ENCODE data around the gene LENEP. TPM values are rescaled to one million over a fixed set of nuclear protein-coding genes. Genes with fewer than 3 reads are reported as not detected.

LENEP gene
- total RNA-seq, 1 donor from 2014 or later: not detected

DNA sequence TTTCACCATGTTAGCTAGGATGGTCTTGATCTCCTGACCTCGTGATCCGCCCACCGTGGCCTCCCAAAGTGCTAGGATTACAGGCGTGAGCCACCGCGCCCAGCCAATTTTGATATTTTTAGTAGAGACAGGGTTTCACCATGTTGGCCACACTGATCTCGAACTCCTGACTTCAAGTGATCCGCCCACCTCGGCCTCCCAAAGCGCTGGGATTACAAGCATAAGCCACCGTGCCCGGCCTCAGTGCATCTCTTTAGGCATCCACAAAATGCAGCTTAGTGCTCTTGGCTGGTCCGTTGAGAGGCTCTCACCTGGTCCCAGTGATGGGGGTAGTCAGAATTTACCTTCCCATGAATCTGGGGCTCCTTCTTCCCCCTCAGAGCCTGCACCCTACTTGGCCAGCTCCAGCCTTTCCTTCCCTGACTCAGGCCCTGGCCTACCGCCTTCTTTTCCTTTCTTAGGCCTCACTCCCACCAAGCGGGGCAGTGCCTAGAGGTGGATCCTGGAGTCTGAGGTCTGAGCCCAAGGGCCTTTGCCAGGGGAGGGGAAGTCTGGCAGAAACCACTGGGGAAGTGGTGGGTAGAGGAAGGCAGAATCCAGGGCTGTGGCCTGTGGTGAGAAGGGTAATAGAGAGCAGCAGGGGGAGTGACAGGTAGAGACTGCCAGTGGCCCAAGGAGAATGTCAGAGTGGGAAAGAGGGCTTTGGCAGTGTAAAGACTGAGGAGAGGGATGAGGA, 3.7 kb downstream of the LENEP start:
- H3K4me1 ChIP-seq: peaks cover 25% of the 10 kb centered on the region
- H3K27me3 ChIP-seq: no peaks in the 10 kb centered on the region
- intact Hi-C loops (cut with DNase I): no loop called here
- TF ChIP-seq POLR2A (IDR thresholded peaks at IDR 0.05) (no peak), POLR2AphosphoS5 (IDR thresholded peaks at IDR 0.05; ENCODE audit: insufficient read depth in 1 of 2, low read depth in 1 of 2) (no peak)
- TF ChIP-seq, protein P1, sequence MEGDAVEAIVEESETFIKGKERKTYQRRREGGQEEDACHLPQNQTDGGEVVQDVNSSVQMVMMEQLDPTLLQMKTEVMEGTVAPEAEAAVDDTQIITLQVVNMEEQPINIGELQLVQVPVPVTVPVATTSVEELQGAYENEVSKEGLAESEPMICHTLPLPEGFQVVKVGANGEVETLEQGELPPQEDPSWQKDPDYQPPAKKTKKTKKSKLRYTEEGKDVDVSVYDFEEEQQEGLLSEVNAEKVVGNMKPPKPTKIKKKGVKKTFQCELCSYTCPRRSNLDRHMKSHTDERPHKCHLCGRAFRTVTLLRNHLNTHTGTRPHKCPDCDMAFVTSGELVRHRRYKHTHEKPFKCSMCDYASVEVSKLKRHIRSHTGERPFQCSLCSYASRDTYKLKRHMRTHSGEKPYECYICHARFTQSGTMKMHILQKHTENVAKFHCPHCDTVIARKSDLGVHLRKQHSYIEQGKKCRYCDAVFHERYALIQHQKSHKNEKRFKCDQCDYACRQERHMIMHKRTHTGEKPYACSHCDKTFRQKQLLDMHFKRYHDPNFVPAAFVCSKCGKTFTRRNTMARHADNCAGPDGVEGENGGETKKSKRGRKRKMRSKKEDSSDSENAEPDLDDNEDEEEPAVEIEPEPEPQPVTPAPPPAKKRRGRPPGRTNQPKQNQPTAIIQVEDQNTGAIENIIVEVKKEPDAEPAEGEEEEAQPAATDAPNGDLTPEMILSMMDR (IDR thresholded peaks at IDR 0.05): no peak
- H3K27ac ChIP-seq: no peak overlapping the region
- DNase-seq (ENCODE audit: extremely low spot score in 2 of 2): no peak
- H3K9me3 ChIP-seq: no peaks in the 10 kb centered on the region
- H3K36me3 ChIP-seq: no peaks in the 10 kb centered on the region
- no peak overlapping the region for H3K4me3 ChIP-seq

DNA sequence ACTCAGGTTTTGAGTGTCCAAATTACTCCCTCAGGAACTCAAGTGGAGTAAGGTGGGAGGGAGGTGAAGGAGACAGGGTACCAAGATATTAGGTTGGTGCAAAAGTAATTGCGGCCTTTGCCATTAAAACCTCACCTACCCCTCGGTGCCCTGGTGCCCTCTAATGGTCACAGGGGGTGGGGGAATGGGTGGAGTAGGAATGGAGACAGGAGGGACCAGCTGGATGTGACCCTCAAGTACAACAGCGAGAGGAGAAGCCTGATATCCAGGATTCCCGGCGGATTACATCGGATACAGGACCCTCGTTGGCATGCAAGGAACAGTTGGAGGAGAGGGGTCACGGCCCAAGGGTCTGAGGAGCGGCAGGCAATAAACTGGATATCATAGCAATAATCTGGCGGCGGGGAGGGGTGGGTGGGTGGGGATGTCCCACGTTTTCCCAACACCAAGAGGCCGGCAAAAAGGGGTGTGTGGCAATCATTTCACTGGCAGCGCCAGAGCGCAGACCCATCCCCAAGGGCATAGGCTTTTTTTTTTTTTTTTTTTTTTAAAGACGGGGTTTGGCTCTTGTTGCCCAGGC, 4.9 kb downstream of the LENEP start:
- no peak for DNase-seq (ENCODE audit: extremely low spot score in 2 of 2)
- Histone ChIP-seq H3K4me3 (no peak overlapping the region), H3K36me3 (no peaks in the 10 kb centered on the region), H3K9me3 (no peaks in the 10 kb centered on the region), H3K4me1 (peaks cover 25% of the 10 kb centered on the region), H3K27me3 (no peaks in the 10 kb centered on the region), H3K27ac (peak overlapping the region; percentile 99)
- TF ChIP-seq POLR2AphosphoS5 (IDR thresholded peaks at IDR 0.05; ENCODE audit: insufficient read depth in 1 of 2, low read depth in 1 of 2) (no peak), POLR2A (IDR thresholded peaks at IDR 0.05) (no peak)
- TF ChIP-seq, protein P1 (IDR thresholded peaks at IDR 0.05): no peak
- intact Hi-C loops (cut with DNase I): no loop called here

DNA sequence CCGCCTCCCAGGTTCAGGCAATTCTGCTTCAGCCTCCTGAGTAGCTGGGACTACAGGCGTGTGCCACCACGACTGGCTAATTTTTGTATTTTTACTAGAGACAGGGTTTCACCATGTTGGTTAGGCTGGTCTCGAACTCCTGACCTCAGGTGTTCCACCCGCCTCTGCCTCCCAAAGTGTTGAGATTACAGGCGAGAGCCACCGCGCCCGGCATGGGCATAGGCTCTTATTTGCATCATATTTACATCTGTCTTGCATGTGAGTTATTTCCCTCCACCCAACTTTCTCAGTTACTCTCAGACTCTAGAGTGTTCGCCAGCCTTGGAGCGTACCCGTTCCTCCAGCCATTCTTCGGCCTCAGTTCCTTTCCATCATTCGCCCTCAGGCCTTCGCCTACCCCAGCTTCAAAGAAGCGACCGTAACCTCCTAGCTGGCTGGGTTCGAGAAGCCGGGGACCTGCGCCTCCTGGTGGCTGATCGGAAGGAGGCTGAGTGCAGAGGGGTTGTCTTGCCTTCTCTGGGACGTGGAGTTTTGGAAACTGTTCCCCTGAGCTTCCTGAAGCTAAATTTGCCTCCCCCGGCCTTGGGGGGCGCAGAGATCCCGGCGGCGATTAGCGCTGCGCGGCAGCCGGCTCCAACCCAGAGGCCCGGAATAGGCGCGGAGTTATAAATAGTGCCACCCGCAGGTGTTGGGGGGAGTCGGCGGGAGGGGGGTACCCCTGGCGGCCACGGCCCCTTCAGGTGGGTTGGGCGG, 5.6 kb downstream of the LENEP start:
- DNase-seq (ENCODE audit: extremely low spot score in 2 of 2): no peak
- Histone ChIP-seq H3K27ac (peak overlapping the region; percentile 99), H3K36me3 (no peaks in the 10 kb centered on the region), H3K27me3 (no peaks in the 10 kb centered on the region), H3K4me3 (peak overlapping the region; percentile 84 to 85), H3K4me1 (peaks cover 30% of the 10 kb centered on the region), H3K9me3 (no peaks in the 10 kb centered on the region)
- intact Hi-C loops (cut with DNase I): no loop called here
- TF ChIP-seq POLR2AphosphoS5 (IDR thresholded peaks at IDR 0.05; ENCODE audit: insufficient read depth in 1 of 2, low read depth in 1 of 2) (peak; percentile 24 to 54), POLR2A (IDR thresholded peaks at IDR 0.05) (no peak)
- TF ChIP-seq, protein P1 (IDR thresholded peaks at IDR 0.05): peak; percentile 62 to 83 (median 77)

DNA sequence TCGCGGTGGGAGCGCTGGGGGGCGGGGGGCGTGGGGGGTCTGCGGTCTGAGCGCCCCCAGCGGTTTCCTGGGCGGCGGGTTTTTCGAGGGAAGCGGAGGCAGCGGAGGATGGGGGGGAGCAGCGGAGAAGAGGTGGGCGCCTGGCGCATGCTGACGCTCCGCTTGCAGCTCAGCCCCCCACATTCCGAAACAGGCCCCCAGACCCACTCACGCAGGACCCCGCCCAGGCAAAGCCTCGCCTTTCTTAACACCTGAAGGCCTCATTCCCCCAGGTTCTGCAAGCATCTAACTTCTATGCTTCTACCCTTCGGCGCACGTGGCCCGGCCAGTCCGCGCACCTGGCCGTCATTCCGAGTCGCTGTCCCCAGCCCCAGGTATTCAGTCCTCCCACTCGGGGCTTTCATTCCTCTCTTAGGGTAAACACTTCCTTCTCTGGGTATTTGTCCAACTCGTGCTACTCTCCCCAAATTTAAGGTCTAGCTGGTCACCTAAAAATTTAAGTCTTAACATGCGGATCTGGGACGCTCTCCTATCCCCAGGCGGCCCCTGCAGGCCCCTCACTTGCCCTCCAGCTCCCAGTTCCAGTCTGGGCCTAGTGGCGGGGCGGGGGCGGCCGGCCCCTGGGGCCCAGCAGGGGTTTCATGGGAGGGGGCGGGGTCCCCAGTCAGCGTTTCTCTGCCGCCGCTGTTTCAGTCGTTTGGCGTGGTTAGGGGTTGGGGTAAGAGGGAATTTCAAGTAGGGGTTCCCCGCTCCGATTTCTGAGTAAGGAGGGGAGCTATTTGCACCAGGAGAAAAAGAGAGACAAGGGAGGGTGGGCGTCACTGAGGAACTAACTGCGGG, 6.4 kb downstream of the LENEP start:
- peaks cover 38% of the 10 kb centered on the region for H3K4me1 ChIP-seq
- H3K27ac ChIP-seq: peak overlapping the region; percentile 99
- no peaks in the 10 kb centered on the region for H3K9me3 ChIP-seq
- intact Hi-C loops (cut with DNase I): loop anchor here (2.0 to 5.0 kb wide), 4 partner anchors 17 to 672 kb away; partner anchors contain the start of genes ADAM15 and ATP8B2
- no peaks in the 10 kb centered on the region for H3K27me3 ChIP-seq
- H3K36me3 ChIP-seq: no peaks in the 10 kb centered on the region
- peak in 1 of 2 donors; percentile 92 for DNase-seq (ENCODE audit: extremely low spot score in 2 of 2)
- TF ChIP-seq POLR2A (IDR thresholded peaks at IDR 0.05) (no peak), POLR2AphosphoS5 (IDR thresholded peaks at IDR 0.05; ENCODE audit: insufficient read depth in 1 of 2, low read depth in 1 of 2) (no peak)
- TF ChIP-seq, protein P1 (IDR thresholded peaks at IDR 0.05): no peak
- H3K4me3 ChIP-seq: peak overlapping the region; percentile 84 to 85

All from vagina (tissue), 2 donors.